Panc1 (cell line): ENCODE data around the gene ST6GALNAC6. TPM values are rescaled to one million over a fixed set of nuclear protein-coding genes. Genes with fewer than 3 reads are reported as not detected.

Experiments used
- ATAC-seq: fragments of 200-7000 bp; cut with Tn5 transposase; 2 replicates; pipeline ENCODE4 v1.9.1; 2020; ENCODE audit warnings: mild to moderate bottlenecking, moderate library complexity
- BruUV-seq: library from RNA; stranded (reverse); fragments of 400-500 nt; replicated peaks from 2 replicates; lab custom pipeline; 2021; lab: Mats Ljungman, UMichigan
- CTCF ChIA-PET: fragments of 300-600 bp; sonication (Branson Sonifier 250); formaldehyde crosslinking; loops from one replicate; lab custom pipeline; 2022; ENCODE audit warnings: antibody characterized with exemption; lab: Charles Lee
- POLR2A ChIA-PET: fragments of 300-600 bp; sonication (Branson Sonifier 250); formaldehyde crosslinking; loops from one replicate; lab custom pipeline; 2022; ENCODE audit warnings: antibody characterized with exemption; lab: Charles Lee
- DNase-seq: peaks from one replicate; pipeline ENCODE4 v3.0.0-alpha.2; 2010; ENCODE audit warnings: low read depth, low spot score
- H3K27ac ChIP-seq: 2 replicates; pipeline ENCODE4 v1.5.1; 2011; ENCODE audit warnings: mild to moderate bottlenecking, low read length, inconsistent platforms
- H3K27me3 ChIP-seq: fragments of 200-500 bp; sonication (Bioruptor generic); 2 replicates; pipeline ENCODE4 v1.6.0; 2014; ENCODE audit warnings: low read length, inconsistent platforms; ENCODE audit not compliant: control insufficient read depth, insufficient read depth
- H3K36me3 ChIP-seq: fragments of 200-500 bp; sonication (Bioruptor generic); 2 replicates; pipeline ENCODE4 v1.5.1; 2014; ENCODE audit warnings: inconsistent platforms, mild to moderate bottlenecking, low read length, moderate library complexity; ENCODE audit not compliant: control insufficient read depth, insufficient read depth
- H3K4me1 ChIP-seq: 2 replicates; pipeline ENCODE4 v1.5.1; 2011; ENCODE audit warnings: inconsistent platforms, mild to moderate bottlenecking, low read length, moderate library complexity; ENCODE audit not compliant: control insufficient read depth, insufficient read depth
- H3K4me3 ChIP-seq, 2 experiments: 2 replicates each; pipeline ENCODE4 v1.5.1; 2011 to 2012; ENCODE audit warnings: low read depth in 2 of 2, low read length in 2 of 2, mild to moderate bottlenecking in 2 of 2, inconsistent platforms in 1 of 2, moderate library complexity in 1 of 2
- H3K9me3 ChIP-seq: fragments of 200-500 bp; sonication (Bioruptor generic); 2 replicates; pipeline ENCODE4 v1.5.1; 2014; ENCODE audit warnings: low read depth, mild to moderate bottlenecking, inconsistent platforms, low read length, moderate library complexity; ENCODE audit not compliant: control insufficient read depth, insufficient read depth
- POLR2AphosphoS5 ChIP-seq: IDR thresholded peaks from 2 replicates; pipeline ENCODE4 v1.6.1; 2012; ENCODE audit warnings: mild to moderate bottlenecking, low read depth, low read length, moderate library complexity
- SIN3A ChIP-seq: IDR thresholded peaks from 2 replicates; pipeline ENCODE4 v1.6.1; 2012; ENCODE audit warnings: low read depth, mild to moderate bottlenecking, low read length, moderate library complexity, borderline replicate concordance; ENCODE audit not compliant: insufficient read depth
- TCF7L2 ChIP-seq: IDR thresholded peaks from 2 replicates; pipeline ENCODE4 v1.6.1; 2011; ENCODE audit warnings: mild to moderate bottlenecking, low read depth, low read length, inconsistent platforms
- in situ Hi-C: cut with HindIII; loops from 2 replicates; pipeline ENCODE4 v1.10.0; 2016; ENCODE audit warnings: low sequenced_read_pairs, low pct_unique_long_range_greater_than_20kb
- intact Hi-C: fragments of 100-400 bp; cut with micrococcal nuclease; formaldehyde crosslinking; loops from one replicate; pipeline ENCODE4 v1.10.0; 2022; ENCODE audit not compliant: unreplicated experiment
- total RNA-seq: library from RNA; stranded (reverse); gene quantifications from one replicate; pipeline ENCODE4 v1.2.1, GENCODE V29; 2021; ENCODE audit not compliant: unreplicated experiment
- TF ChIP-seq, protein P1 (sequence below), 2 experiments: IDR thresholded peaks; 2 replicates each; pipeline ENCODE4 v1.6.1; 2011 to 2012; ENCODE audit warnings: low read depth in 2 of 2, control low read depth in 1 of 2, low read length in 1 of 2, mild to moderate bottlenecking in 1 of 2, moderate library complexity in 1 of 2; ENCODE audit not compliant: insufficient read depth in 1 of 2
- TF ChIP-seq, protein P2 (sequence below): fragments of 450-650 bp; IDR thresholded peaks from 2 replicates; pipeline ENCODE4 v1.5.1; 2017; ENCODE audit warnings: mild to moderate bottlenecking

ST6GALNAC6 gene
- total RNA-seq, 1 experiment from 2014 or later = 50.2 TPM

DNA sequence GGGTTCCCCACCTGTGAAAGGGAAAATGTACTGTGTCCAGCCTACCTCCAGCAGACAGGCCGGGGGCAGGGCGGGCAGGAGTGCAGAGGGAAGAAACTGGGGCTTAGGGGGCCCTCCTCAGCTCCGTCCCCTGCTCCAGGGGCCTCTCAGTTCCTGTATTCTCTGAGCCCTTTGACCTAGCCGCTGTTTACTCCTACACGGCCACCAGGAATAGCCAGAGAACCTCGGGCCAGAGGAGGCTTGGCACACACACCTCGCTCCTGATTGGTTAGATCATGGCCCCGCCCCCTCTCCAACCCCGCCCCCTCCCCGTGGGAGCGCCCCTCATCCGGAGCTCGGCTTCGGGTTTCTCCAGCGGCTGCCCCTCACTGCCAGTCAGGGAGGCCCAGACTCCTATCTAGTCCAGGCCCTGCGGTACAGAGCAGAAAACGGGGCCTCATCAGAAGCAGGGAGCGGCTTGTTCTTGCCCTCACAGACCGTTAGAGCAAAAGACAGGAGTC lies 2.2 kb downstream of the ST6GALNAC6 start:
- TF ChIP-seq, protein P1, sequence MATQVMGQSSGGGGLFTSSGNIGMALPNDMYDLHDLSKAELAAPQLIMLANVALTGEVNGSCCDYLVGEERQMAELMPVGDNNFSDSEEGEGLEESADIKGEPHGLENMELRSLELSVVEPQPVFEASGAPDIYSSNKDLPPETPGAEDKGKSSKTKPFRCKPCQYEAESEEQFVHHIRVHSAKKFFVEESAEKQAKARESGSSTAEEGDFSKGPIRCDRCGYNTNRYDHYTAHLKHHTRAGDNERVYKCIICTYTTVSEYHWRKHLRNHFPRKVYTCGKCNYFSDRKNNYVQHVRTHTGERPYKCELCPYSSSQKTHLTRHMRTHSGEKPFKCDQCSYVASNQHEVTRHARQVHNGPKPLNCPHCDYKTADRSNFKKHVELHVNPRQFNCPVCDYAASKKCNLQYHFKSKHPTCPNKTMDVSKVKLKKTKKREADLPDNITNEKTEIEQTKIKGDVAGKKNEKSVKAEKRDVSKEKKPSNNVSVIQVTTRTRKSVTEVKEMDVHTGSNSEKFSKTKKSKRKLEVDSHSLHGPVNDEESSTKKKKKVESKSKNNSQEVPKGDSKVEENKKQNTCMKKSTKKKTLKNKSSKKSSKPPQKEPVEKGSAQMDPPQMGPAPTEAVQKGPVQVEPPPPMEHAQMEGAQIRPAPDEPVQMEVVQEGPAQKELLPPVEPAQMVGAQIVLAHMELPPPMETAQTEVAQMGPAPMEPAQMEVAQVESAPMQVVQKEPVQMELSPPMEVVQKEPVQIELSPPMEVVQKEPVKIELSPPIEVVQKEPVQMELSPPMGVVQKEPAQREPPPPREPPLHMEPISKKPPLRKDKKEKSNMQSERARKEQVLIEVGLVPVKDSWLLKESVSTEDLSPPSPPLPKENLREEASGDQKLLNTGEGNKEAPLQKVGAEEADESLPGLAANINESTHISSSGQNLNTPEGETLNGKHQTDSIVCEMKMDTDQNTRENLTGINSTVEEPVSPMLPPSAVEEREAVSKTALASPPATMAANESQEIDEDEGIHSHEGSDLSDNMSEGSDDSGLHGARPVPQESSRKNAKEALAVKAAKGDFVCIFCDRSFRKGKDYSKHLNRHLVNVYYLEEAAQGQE (IDR thresholded peaks at IDR 0.05; ENCODE audit: insufficient read depth in 1 of 2, low read depth in 2 of 2, low read length in 1 of 2) = no peak
- TF ChIP-seq TCF7L2 (no peak), SIN3A (no peak), POLR2AphosphoS5 (no peak)
- TF ChIP-seq, protein P2, sequence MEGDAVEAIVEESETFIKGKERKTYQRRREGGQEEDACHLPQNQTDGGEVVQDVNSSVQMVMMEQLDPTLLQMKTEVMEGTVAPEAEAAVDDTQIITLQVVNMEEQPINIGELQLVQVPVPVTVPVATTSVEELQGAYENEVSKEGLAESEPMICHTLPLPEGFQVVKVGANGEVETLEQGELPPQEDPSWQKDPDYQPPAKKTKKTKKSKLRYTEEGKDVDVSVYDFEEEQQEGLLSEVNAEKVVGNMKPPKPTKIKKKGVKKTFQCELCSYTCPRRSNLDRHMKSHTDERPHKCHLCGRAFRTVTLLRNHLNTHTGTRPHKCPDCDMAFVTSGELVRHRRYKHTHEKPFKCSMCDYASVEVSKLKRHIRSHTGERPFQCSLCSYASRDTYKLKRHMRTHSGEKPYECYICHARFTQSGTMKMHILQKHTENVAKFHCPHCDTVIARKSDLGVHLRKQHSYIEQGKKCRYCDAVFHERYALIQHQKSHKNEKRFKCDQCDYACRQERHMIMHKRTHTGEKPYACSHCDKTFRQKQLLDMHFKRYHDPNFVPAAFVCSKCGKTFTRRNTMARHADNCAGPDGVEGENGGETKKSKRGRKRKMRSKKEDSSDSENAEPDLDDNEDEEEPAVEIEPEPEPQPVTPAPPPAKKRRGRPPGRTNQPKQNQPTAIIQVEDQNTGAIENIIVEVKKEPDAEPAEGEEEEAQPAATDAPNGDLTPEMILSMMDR = no peak
- H3K36me3 ChIP-seq = peaks cover 7% of the 10 kb centered on the region; the same call in 1 of the 2 replicates
- no peak for DNase-seq
- H3K9me3 ChIP-seq = no peaks in the 10 kb centered on the region; the same call in 1 of the 2 replicates
- peak; percentile 36; the same call in 1 of the 2 replicates for ATAC-seq
- in situ Hi-C loops (no loop called here), intact Hi-C loops (no loop called here)
- no peak overlapping the region for H3K27ac ChIP-seq
- ChIA-PET CTCF (no interaction called here), POLR2A (no interaction called here)
- H3K27me3 ChIP-seq = no peaks in the 10 kb centered on the region
- no peak overlapping the region for H3K4me3 ChIP-seq
- peaks cover 10% of the 10 kb centered on the region for H3K4me1 ChIP-seq
- BruUV-seq = no TSS peak

DNA sequence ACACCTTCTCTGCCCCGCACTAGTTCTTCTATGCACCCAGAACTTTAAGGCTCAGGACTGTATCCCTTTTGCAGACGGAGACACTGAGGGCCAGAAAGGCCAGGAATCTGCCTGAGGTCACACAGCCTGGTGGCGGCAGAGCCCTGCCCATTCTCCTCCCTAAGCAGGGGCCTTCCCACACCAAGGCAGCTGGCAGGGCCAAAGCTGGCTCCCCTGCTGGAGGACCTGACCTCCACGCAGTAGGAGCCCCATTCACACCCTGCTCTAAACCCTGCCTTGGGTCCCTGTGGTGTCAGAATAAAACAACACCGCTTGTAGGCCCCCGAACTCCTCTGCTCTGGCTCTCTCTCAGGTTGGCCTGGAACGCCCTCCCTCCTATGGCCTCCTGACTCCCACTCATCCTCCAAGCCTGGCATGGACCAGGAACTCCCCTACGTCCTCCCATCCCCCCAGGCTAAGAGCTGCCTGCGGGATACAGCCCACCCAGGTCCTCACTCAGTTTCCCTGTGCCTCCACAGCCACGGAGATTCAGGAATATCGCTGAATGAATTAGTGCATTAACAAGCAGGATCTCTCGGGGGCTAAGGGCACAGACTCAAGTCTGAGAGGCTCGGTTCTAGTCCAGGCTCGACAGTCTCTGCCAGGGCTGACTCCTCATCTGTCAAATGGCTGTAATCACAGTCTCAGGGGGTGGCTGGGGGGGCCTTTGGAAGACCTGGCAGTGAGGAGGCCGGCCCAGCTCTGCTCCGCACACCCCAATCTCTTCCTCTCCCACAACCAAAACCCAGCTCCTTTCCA lies 2.8 kb downstream of the ST6GALNAC6 start:
- TF ChIP-seq, protein P2 = no peak
- TF ChIP-seq POLR2AphosphoS5 (no peak), SIN3A (no peak), TCF7L2 (no peak)
- TF ChIP-seq, protein P1 (IDR thresholded peaks at IDR 0.05; ENCODE audit: insufficient read depth in 1 of 2, low read depth in 2 of 2, low read length in 1 of 2) = no peak
- Histone ChIP-seq H3K4me3 (no peak overlapping the region), H3K9me3 (no peaks in the 10 kb centered on the region; the same call in 1 of the 2 replicates), H3K27me3 (no peaks in the 10 kb centered on the region), H3K4me1 (peaks cover 10% of the 10 kb centered on the region), H3K27ac (no peak overlapping the region), H3K36me3 (peaks cover 7% of the 10 kb centered on the region; the same call in 1 of the 2 replicates)
- ATAC-seq (no peak), DNase-seq (no peak)
- BruUV-seq = no TSS peak
- ChIA-PET POLR2A (no interaction called here), CTCF (no interaction called here)
- intact Hi-C loops (no loop called here), in situ Hi-C loops (no loop called here)
